H1 (cell line): ENCODE results near the gene MAPKAPK2. TPM values are rescaled to one million over a fixed set of nuclear protein-coding genes. Genes with fewer than 3 reads are reported as not detected.

ENCODE experiments used
- CHD7 ChIP-seq: fragments of 300-600 bp; sonication (generic); IDR thresholded peaks from 2 replicates; pipeline ENCODE4 v1.7.1; 2012; ENCODE audit warnings: low read length, moderate library complexity, mild to moderate bottlenecking, inconsistent platforms; ENCODE audit not compliant: insufficient replicate concordance
- EZH2 ChIP-seq: fragments of 200-600 bp; sonication (generic); IDR thresholded peaks from 2 replicates; pipeline ENCODE4 v1.7.1; 2012; ENCODE audit warnings: low read depth, mild to moderate bottlenecking, moderate library complexity, low read length, inconsistent platforms; ENCODE audit not compliant: severe bottlenecking
- FOSL1 ChIP-seq: IDR thresholded peaks from 2 replicates; pipeline ENCODE4 v1.6.1; 2011; ENCODE audit warnings: mild to moderate bottlenecking, low read depth, low read length, moderate library complexity; ENCODE audit not compliant: insufficient read depth
- HDAC2 ChIP-seq, 2 experiments: fragments of 300-600 bp in 1 of 2; sonication (generic) in 1 of 2; IDR thresholded peaks; 2 replicates each; pipeline ENCODE4 v1.6.1; 2011 to 2012; ENCODE audit warnings: low read depth in 2 of 2, low read length in 2 of 2, mild to moderate bottlenecking in 2 of 2, moderate library complexity in 2 of 2, borderline replicate concordance in 1 of 2, inconsistent platforms in 1 of 2
- MAFK ChIP-seq: IDR thresholded peaks from 2 replicates; pipeline ENCODE4 v1.6.1; 2012; ENCODE audit warnings: low read depth, mild to moderate bottlenecking, improper control_type of control experiment, low read length
- NRF1 ChIP-seq: IDR thresholded peaks from 2 replicates; pipeline ENCODE4 v1.6.1; 2011; ENCODE audit warnings: mild to moderate bottlenecking, low read depth, low read length, improper control_type of control experiment
- RFX5 ChIP-seq: IDR thresholded peaks from 2 replicates; pipeline ENCODE4 v1.6.1; 2011; ENCODE audit warnings: low read depth, low read length, improper control_type of control experiment, borderline replicate concordance
- RXRA ChIP-seq: IDR thresholded peaks from 2 replicates; pipeline ENCODE4 v1.6.1; 2011; ENCODE audit warnings: low read depth, mild to moderate bottlenecking, low read length, moderate library complexity; ENCODE audit not compliant: insufficient read depth
- USF2 ChIP-seq: IDR thresholded peaks from 2 replicates; pipeline ENCODE4 v1.6.1; 2011; ENCODE audit warnings: low read length, improper control_type of control experiment
- polyA plus RNA-seq, 7 experiments: library from polyadenylated mRNA; depleted of rRNA in 3 of 7; stranded (reverse) in 5 of 7; unstranded in 2 of 7; fragments of >200 nt in 5 of 7; fragments of 200-250 nt in 2 of 7; gene quantifications; 1 replicate in 5 of 7; 2 replicates in 1 of 7; 4 replicates in 1 of 7; pipeline versions ENCODE4 v1.2.1 to v1.2.3, GENCODE V29; 2011 to 2013; ENCODE audit warnings: missing spikeins in 2 of 7, mixed read lengths in 2 of 7
- total RNA-seq: library from RNA; stranded (reverse); fragmentation: NEBNext Ultra II Directional; extraction: Animal tissue kit (Norgen Biotek cat#: 25700); gene quantifications from 2 replicates; pipeline ENCODE4 v1.2.1, GENCODE V29; 2021

The MAPKAPK2 gene
- total and polyA plus RNA-seq, 2 of the 8 experiments (the other 6 are each of a cell fraction or from before 2014, with no cell fraction given) = 27.5 to 44.9 TPM

- TF ChIP-seq HDAC2 (IDR thresholded peaks at IDR 0.05; ENCODE audit: borderline replicate concordance in 1 of 2, low read depth in 2 of 2, low read length in 2 of 2) (no peak), FOSL1 (no peak), MAFK (no peak), CHD7 (no peak), EZH2 (no peak), RFX5 (no peak), NRF1 (no peak), USF2 (no peak), RXRA (no peak)
Measured at GRCh38 chr1:206690516-206690915, 5.8 kb downstream of the MAPKAPK2 start (continued).
